Fibroblast of lung (primary cell): ENCODE data around the gene CHGA. TPM values are rescaled to one million over a fixed set of nuclear protein-coding genes. Genes with fewer than 3 reads are reported as not detected.
A peak's percentile ranks its signal among the peaks of the same experiment; 100 is the strongest.

Experiments
- DNase-seq, 2 donors: peaks; one replicate each; pipeline versions ENCODE4 v3.0.0 to v3.0.0-alpha.2; 2010; ENCODE audit warnings: low read depth in 2 of 2
- H2AFZ ChIP-seq: 2 replicates; pipeline ENCODE4 v1.5.1; 2012; ENCODE audit warnings: low read length, control low read depth, inconsistent platforms
- H3K27ac ChIP-seq: 2 replicates; pipeline ENCODE4 v1.5.1; 2011; ENCODE audit warnings: low read length, control low read depth; ENCODE audit not compliant: insufficient read depth
- H3K27me3 ChIP-seq: 2 replicates; pipeline ENCODE4 v1.5.1; 2011; ENCODE audit warnings: mild to moderate bottlenecking, low read length; ENCODE audit not compliant: control insufficient read depth, insufficient read depth
- H3K36me3 ChIP-seq: 2 replicates; pipeline ENCODE4 v1.5.1; 2011; ENCODE audit warnings: low read length; ENCODE audit not compliant: control insufficient read depth, insufficient read depth
- H3K4me1 ChIP-seq: 2 replicates; pipeline ENCODE4 v1.5.1; 2011; ENCODE audit warnings: low read length; ENCODE audit not compliant: control insufficient read depth, insufficient read depth; ENCODE audit errors: extremely low read depth
- H3K4me2 ChIP-seq: 2 replicates; pipeline ENCODE4 v1.5.1; 2011; ENCODE audit warnings: low read length, control low read depth; ENCODE audit not compliant: insufficient read depth; ENCODE audit errors: extremely low read depth
- H3K4me3 ChIP-seq, 4 experiments: fragments of 200-600 bp in 1 of 4; sonication (generic) in 1 of 4; replicated peaks in 1 of 4; 2 replicates each; pipeline ENCODE4 v1.5.1; 2011 to 2016; ENCODE audit warnings: low read length in 4 of 4, low read depth in 3 of 4, mild to moderate bottlenecking in 3 of 4, control low read depth in 2 of 4, inconsistent platforms in 1 of 4, mixed read lengths in 1 of 4; ENCODE audit not compliant: insufficient read depth in 1 of 4; ENCODE audit errors: control extremely low read depth in 1 of 4
- H3K79me2 ChIP-seq: 2 replicates; pipeline ENCODE4 v1.5.1; 2012; ENCODE audit warnings: mild to moderate bottlenecking, low read length, inconsistent platforms; ENCODE audit not compliant: control insufficient read depth, insufficient read depth
- H3K9ac ChIP-seq: 2 replicates; pipeline ENCODE4 v1.5.1; 2011; ENCODE audit warnings: mild to moderate bottlenecking, low read length, control low read depth; ENCODE audit not compliant: insufficient read depth
- H3K9me3 ChIP-seq: 2 replicates; pipeline ENCODE4 v1.5.1; 2012; ENCODE audit warnings: low read depth, low read length; ENCODE audit not compliant: control insufficient read depth, insufficient read depth
- H4K20me1 ChIP-seq: 2 replicates; pipeline ENCODE4 v1.5.1; 2011; ENCODE audit warnings: low read length; ENCODE audit not compliant: control insufficient read depth, insufficient read depth; ENCODE audit errors: extremely low read depth
- EZH2 ChIP-seq: IDR thresholded peaks from 2 replicates; pipeline ENCODE4 v1.5.1; 2012; ENCODE audit warnings: low read length, control low read depth, mild to moderate bottlenecking; ENCODE audit errors: missing control alignments
- polyA plus RNA-seq, 2 donors: library from polyadenylated mRNA; depleted of rRNA in 1 of 2; stranded (reverse) in 1 of 2; unstranded in 1 of 2; fragments of >200 nt; gene quantifications; 2 replicates each; pipeline ENCODE4 v1.2.1, GENCODE V29; 2011 to 2012; ENCODE audit warnings: missing spikeins in 1 of 2
- total RNA-seq: library from RNA; depleted of rRNA; stranded (reverse); fragments of >200 nt; gene quantifications from 2 replicates; pipeline ENCODE4 v1.2.1, GENCODE V29; 2014
- TF ChIP-seq, protein P1 (sequence below), 2 donors: IDR thresholded peaks in 1 of 2; conservative IDR thresholded peaks in 1 of 2; 1 replicate in 1 of 2; 2 replicates in 1 of 2; pipeline ENCODE4 v1.5.1; 2011 to 2012; ENCODE audit warnings: low read length in 2 of 2, control low read depth in 1 of 2, inconsistent platforms in 1 of 2, low read depth in 1 of 2, mild to moderate bottlenecking in 1 of 2

CHGA gene
- total and polyA plus RNA-seq, 2 donors (not counting 1 experiment from before 2014, with no cell fraction given): not detected

DNA sequence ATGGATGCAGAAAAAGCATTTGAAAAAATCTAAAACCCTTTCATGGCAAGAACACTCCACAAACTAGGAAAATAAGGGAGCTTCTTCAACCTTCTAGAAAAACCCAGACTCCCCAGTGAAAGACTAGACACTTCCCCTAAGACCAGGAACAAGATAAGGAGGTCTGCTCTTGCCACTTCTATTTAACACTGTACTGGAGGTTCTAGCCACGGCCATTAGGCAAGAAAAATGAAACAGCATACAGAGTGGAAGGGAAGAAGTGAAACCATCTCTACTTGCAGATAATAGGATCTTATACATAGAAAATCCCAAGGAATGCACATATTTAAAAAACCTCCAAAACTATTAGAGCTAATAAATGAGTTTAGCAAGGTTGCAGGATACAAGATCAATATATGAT, 42.3 kb downstream of the CHGA start:
- H2AFZ ChIP-seq: no peak overlapping the region
- H3K27ac ChIP-seq: no peak overlapping the region
- H3K79me2 ChIP-seq: no peaks in the 10 kb centered on the region
- H3K27me3 ChIP-seq: no peaks in the 10 kb centered on the region
- TF ChIP-seq EZH2: no peak
- TF ChIP-seq, protein P1, sequence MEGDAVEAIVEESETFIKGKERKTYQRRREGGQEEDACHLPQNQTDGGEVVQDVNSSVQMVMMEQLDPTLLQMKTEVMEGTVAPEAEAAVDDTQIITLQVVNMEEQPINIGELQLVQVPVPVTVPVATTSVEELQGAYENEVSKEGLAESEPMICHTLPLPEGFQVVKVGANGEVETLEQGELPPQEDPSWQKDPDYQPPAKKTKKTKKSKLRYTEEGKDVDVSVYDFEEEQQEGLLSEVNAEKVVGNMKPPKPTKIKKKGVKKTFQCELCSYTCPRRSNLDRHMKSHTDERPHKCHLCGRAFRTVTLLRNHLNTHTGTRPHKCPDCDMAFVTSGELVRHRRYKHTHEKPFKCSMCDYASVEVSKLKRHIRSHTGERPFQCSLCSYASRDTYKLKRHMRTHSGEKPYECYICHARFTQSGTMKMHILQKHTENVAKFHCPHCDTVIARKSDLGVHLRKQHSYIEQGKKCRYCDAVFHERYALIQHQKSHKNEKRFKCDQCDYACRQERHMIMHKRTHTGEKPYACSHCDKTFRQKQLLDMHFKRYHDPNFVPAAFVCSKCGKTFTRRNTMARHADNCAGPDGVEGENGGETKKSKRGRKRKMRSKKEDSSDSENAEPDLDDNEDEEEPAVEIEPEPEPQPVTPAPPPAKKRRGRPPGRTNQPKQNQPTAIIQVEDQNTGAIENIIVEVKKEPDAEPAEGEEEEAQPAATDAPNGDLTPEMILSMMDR (conservative IDR thresholded peaks at IDR 0.05 in 1 of 2, IDR thresholded peaks at IDR 0.05 in 1 of 2; ENCODE audit: low read depth in 1 of 2, low read length in 2 of 2): no peak
- H3K4me3 ChIP-seq: no peak overlapping the region
- no peaks in the 10 kb centered on the region for H3K9me3 ChIP-seq
- no peak overlapping the region for H3K9ac ChIP-seq
- no peak for DNase-seq
- H3K4me2 ChIP-seq: no peak overlapping the region
- peaks cover 5% of the 10 kb centered on the region for H3K4me1 ChIP-seq
- no peaks in the 10 kb centered on the region for H3K36me3 ChIP-seq
- no peaks in the 10 kb centered on the region for H4K20me1 ChIP-seq

- Histone ChIP-seq H3K4me1 (no peaks in the 10 kb centered on the region), H4K20me1 (no peaks in the 10 kb centered on the region), H3K4me2 (no peak overlapping the region), H3K4me3 (no peak overlapping the region), H3K27me3 (no peaks in the 10 kb centered on the region), H3K36me3 (no peaks in the 10 kb centered on the region), H3K9ac (no peak overlapping the region), H3K27ac (no peak overlapping the region), H2AFZ (no peak overlapping the region), H3K9me3 (no peaks in the 10 kb centered on the region), H3K79me2 (no peaks in the 10 kb centered on the region)
- TF ChIP-seq EZH2: no peak
- TF ChIP-seq, protein P1 (conservative IDR thresholded peaks at IDR 0.05 in 1 of 2, IDR thresholded peaks at IDR 0.05 in 1 of 2; ENCODE audit: low read depth in 1 of 2, low read length in 2 of 2): no peak
- peak; percentile 11 to 18 for DNase-seq
These were observed 44.5 kb downstream of the CHGA start for GRCh38 chr14:92967346-92967926.

DNA sequence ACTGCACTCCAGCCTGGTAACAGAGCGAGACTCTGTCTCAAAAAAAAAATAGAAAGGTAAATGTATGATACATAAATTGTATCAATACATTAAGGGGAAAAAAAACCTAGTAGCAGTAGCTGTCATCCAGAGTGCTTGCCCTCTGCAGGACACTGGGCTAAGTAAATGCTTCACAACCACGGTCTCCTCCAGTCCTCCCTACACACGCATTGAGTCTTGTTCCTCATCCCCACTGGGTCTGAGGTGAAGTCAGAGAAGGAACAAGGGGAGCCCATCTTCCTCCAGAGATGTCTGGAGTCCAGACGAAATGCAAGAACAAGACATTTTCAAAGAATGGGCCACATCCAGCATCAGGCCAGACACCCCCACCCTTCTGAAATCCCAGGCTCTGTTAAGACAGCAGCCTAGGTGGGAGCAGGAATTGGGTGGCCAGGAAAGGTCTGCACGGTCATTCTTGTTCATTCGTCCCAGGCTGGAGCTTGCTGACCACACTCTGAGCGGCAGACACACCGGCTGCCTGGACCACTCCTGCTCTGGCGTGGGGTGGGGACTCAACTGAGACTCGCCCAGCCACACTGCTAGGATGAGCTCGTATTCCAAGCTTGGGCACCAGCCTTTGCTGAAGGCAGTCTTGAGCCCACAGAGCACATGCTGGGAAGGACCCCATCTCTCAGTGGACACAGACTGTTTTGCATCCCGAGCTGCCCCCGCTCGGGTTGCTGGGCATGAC, 45.5 kb downstream of the CHGA start:
- no peaks in the 10 kb centered on the region for H3K79me2 ChIP-seq
- H3K27me3 ChIP-seq: no peaks in the 10 kb centered on the region
- H3K27ac ChIP-seq: no peak overlapping the region
- TF ChIP-seq EZH2: no peak
- TF ChIP-seq, protein P1 (conservative IDR thresholded peaks at IDR 0.05 in 1 of 2, IDR thresholded peaks at IDR 0.05 in 1 of 2; ENCODE audit: low read depth in 1 of 2, low read length in 2 of 2): no peak
- peaks cover 2% of the 10 kb centered on the region for H3K4me1 ChIP-seq
- no peaks in the 10 kb centered on the region for H4K20me1 ChIP-seq
- no peak overlapping the region for H3K4me3 ChIP-seq
- no peaks in the 10 kb centered on the region for H3K9me3 ChIP-seq
- H3K36me3 ChIP-seq: no peaks in the 10 kb centered on the region
- no peak overlapping the region for H3K4me2 ChIP-seq
- no peak overlapping the region for H2AFZ ChIP-seq
- no peak overlapping the region for H3K9ac ChIP-seq
- DNase-seq: no peak
